Testis (tissue), 2 donors: ENCODE measurements around the gene KCNT2.

Experiments used
- POLR2A ChIP-seq: fragments of 450-650 bp; IDR thresholded peaks from one replicate; pipeline ENCODE4 v1.6.1; 2017; ENCODE audit warnings: antibody characterized with exemption, mild to moderate bottlenecking, moderate library complexity
- TF ChIP-seq, protein P1 (sequence below), 3 experiments: fragments of 450-650 bp in 2 of 3; fragments of 200-600 bp in 1 of 3; sonication (generic) in 1 of 3; IDR thresholded peaks; one replicate each; pipeline ENCODE4 v1.5.1; 2016 to 2019; ENCODE audit warnings: antibody characterized with exemption in 3 of 3, mild to moderate bottlenecking in 2 of 3, moderate library complexity in 1 of 3

- TF ChIP-seq, protein P1, sequence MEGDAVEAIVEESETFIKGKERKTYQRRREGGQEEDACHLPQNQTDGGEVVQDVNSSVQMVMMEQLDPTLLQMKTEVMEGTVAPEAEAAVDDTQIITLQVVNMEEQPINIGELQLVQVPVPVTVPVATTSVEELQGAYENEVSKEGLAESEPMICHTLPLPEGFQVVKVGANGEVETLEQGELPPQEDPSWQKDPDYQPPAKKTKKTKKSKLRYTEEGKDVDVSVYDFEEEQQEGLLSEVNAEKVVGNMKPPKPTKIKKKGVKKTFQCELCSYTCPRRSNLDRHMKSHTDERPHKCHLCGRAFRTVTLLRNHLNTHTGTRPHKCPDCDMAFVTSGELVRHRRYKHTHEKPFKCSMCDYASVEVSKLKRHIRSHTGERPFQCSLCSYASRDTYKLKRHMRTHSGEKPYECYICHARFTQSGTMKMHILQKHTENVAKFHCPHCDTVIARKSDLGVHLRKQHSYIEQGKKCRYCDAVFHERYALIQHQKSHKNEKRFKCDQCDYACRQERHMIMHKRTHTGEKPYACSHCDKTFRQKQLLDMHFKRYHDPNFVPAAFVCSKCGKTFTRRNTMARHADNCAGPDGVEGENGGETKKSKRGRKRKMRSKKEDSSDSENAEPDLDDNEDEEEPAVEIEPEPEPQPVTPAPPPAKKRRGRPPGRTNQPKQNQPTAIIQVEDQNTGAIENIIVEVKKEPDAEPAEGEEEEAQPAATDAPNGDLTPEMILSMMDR (IDR thresholded peaks at IDR 0.05), result no peak
- TF ChIP-seq POLR2A, result no peak
These were observed 64.4 kb downstream of the KCNT2 start for GRCh38 chr1:196543833-196544232.
